Transverse colon (tissue), 4 donors: ENCODE measurements around the gene C1orf56. TPM values are rescaled to one million over a fixed set of nuclear protein-coding genes. Genes with fewer than 3 reads are reported as not detected.

Source experiments
- DNase-seq: peaks from one replicate; pipeline ENCODE4 v3.0.0-alpha.2; 2019
- H3K27ac ChIP-seq, 4 donors: fragments of 200-600 bp; sonication (generic); 2 replicates each; pipeline ENCODE4 v1.5.1; 2016 to 2018; ENCODE audit warnings: inconsistent platforms in 4 of 4
- H3K27me3 ChIP-seq: fragments of 200-600 bp; sonication (generic); 2 replicates; pipeline ENCODE4 v1.5.1; 2017; ENCODE audit warnings: inconsistent platforms
- H3K36me3 ChIP-seq, 4 donors: fragments of 200-600 bp; sonication (generic); 2 replicates each; pipeline ENCODE4 v1.5.1; 2017 to 2019; ENCODE audit warnings: inconsistent platforms in 4 of 4
- H3K4me1 ChIP-seq, 4 donors: fragments of 200-600 bp; sonication (generic); 2 replicates each; pipeline ENCODE4 v1.5.1; 2017 to 2020; ENCODE audit warnings: inconsistent platforms in 4 of 4
- H3K4me3 ChIP-seq, 4 donors: fragments of 200-600 bp; sonication (generic); 1 replicate in 1 of 4; 2 replicates in 3 of 4; pipeline versions ENCODE4 v1.5.1 to v1.6.1; 2017 to 2019; ENCODE audit warnings: inconsistent platforms in 4 of 4
- H3K9me3 ChIP-seq, 2 donors: fragments of 200-600 bp; sonication (generic); 2 replicates each; pipeline ENCODE4 v1.5.1; 2017 to 2019; ENCODE audit warnings: inconsistent platforms in 2 of 2
- EP300 ChIP-seq: sonication (generic); formaldehyde crosslinking; IDR thresholded peaks from one replicate; pipeline ENCODE4 v1.6.1; 2017; ENCODE audit warnings: antibody characterized with exemption, low read depth
- POLR2A ChIP-seq: fragments of 450-650 bp; IDR thresholded peaks from one replicate; pipeline ENCODE4 v1.6.1; 2016; ENCODE audit warnings: antibody characterized with exemption, mild to moderate bottlenecking, moderate library complexity
- POLR2AphosphoS5 ChIP-seq, 3 donors: sonication (generic); formaldehyde crosslinking; IDR thresholded peaks; one replicate each; pipeline ENCODE4 v1.6.1; 2016; ENCODE audit warnings: antibody characterized with exemption in 3 of 3
- WGBS, 2 donors: methylation state at CpG; one replicate each; pipeline ENCODE4 v1.1.5; 2018; ENCODE audit warnings: low coverage in 1 of 2; 5-methylcytosine and 5-hydroxymethylcytosine counted together
- in situ Hi-C, 4 donors: fragments of 200-750 bp; cut with MboI; loops; one replicate each; pipeline versions ENCODE4 v1.15.0 to v1.15.1; 2017; ENCODE audit warnings: low sequenced_read_pairs in 3 of 4, low pct_ligation_motif_present in 1 of 4, low pct_unique_long_range_greater_than_20kb in 1 of 4
- intact Hi-C: fragments of 100-400 bp; cut with DNase I; formaldehyde crosslinking; loops from one replicate; pipeline ENCODE4 v1.15.1; 2023; ENCODE audit warnings: low total_unique reads
- total RNA-seq, 4 donors: library from RNA; depleted of rRNA; stranded (reverse); fragments of >200 nt; gene quantifications; one replicate each; pipeline ENCODE4 v1.1.0, GENCODE V29; 2016
- TF ChIP-seq, protein P1 (sequence below), 5 experiments: fragments of 200-600 bp in 3 of 5; fragments of 450-650 bp in 2 of 5; sonication (generic) in 3 of 5; IDR thresholded peaks; 1 replicate in 2 of 5; 2 replicates in 3 of 5; pipeline ENCODE4 v1.5.1; 2016 to 2017; ENCODE audit warnings: antibody characterized with exemption in 5 of 5, inconsistent platforms in 3 of 5, mild to moderate bottlenecking in 2 of 5, moderate library complexity in 1 of 5

Gene C1orf56
- total RNA-seq, 4 donors from 2014 or later = 1.5 to 3.7 (median 2.8) TPM

DNA sequence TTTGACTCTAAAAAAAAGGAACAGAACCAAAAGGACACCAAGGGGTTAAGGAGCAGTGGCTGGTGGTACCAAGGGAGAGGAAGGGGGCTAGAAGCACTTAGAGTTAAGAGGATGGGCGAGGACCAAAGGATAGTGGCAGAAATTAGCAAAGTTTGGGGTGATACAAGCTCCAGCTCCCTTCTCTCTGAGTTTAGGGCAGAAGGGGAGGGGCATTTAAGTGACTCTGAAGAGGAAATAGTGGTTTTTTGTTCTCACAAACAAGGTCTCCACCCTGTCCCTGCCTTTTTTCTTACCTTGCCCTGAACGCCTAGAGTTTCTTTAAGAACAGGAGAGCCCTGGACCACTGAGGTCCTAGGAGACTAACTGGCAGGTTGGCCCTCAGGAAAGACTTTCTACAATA is 8.6 kb downstream of the C1orf56 start:
- Histone ChIP-seq H3K36me3 (peaks cover 0 to 31% (median 14%) of the 10 kb centered on the region in 4 donors), H3K27me3 (no peaks in the 10 kb centered on the region), H3K9me3 (no peaks in the 10 kb centered on the region), H3K4me1 (peaks cover 29 to 54% (median 38%) of the 10 kb centered on the region in 4 donors), H3K4me3 (peak overlapping the region in 1 of 4 donors; percentile 92), H3K27ac (peak overlapping the region; percentile 94 to 96 (median 96))
- no peak for DNase-seq
- 33 to 39% methylated on average over 2 of the region's 2 CpGs for WGBS, 2 donors
- intact Hi-C loops = no loop called here
- in situ Hi-C loops = no loop called here
- TF ChIP-seq, protein P1, sequence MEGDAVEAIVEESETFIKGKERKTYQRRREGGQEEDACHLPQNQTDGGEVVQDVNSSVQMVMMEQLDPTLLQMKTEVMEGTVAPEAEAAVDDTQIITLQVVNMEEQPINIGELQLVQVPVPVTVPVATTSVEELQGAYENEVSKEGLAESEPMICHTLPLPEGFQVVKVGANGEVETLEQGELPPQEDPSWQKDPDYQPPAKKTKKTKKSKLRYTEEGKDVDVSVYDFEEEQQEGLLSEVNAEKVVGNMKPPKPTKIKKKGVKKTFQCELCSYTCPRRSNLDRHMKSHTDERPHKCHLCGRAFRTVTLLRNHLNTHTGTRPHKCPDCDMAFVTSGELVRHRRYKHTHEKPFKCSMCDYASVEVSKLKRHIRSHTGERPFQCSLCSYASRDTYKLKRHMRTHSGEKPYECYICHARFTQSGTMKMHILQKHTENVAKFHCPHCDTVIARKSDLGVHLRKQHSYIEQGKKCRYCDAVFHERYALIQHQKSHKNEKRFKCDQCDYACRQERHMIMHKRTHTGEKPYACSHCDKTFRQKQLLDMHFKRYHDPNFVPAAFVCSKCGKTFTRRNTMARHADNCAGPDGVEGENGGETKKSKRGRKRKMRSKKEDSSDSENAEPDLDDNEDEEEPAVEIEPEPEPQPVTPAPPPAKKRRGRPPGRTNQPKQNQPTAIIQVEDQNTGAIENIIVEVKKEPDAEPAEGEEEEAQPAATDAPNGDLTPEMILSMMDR (IDR thresholded peaks at IDR 0.05) = no peak
- TF ChIP-seq EP300 (no peak), POLR2A (no peak), POLR2AphosphoS5 (IDR thresholded peaks at IDR 0.05) (no peak)

DNA sequence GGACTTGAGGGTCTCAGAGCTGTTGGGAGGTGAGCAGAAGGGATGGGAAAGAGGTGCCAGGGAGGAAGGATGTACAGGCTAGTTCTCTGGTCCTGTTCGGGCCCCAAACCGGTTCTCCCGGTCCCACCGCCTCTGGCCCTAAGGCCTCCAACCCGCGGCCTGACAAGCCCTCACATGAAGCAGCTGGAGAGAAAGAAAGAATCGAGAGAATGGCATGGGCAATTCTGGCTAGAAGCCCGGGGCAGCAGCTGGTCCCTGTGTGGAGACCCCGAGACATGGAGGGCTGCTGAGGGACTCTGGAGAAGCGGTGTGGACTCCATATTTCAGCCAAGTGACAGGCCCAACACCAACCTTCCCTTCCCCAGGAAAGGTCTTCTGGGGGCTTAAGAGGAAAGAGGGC is 11.1 kb downstream of the C1orf56 start:
- Histone ChIP-seq H3K27ac (peak overlapping the region; percentile 94 to 96 (median 96)), H3K27me3 (no peaks in the 10 kb centered on the region), H3K4me1 (peaks cover 29 to 50% (median 38%) of the 10 kb centered on the region in 4 donors), H3K4me3 (peak overlapping the region; percentile 66 to 92 (median 84)), H3K9me3 (no peaks in the 10 kb centered on the region), H3K36me3 (peaks cover 0 to 18% (median 7%) of the 10 kb centered on the region in 4 donors)
- WGBS, 2 donors = 0% methylated on average over 10 of the region's 10 CpGs; no CpG with 5 or more reads in 1 of the 2 donors
- in situ Hi-C loops (no loop called here), intact Hi-C loops (no loop called here)
- peak; percentile 67 for DNase-seq
- TF ChIP-seq POLR2AphosphoS5 (IDR thresholded peaks at IDR 0.05) (no peak), EP300 (no peak), POLR2A (no peak)
- TF ChIP-seq, protein P1 (IDR thresholded peaks at IDR 0.05) = no peak

GRCh38 chr1:151059109-151060006 is 11.8 kb downstream of the C1orf56 start, which contains the start of gene CDC42SE1:
Gene CDC42SE1 (minus strand): TSS chr1:151059622. CDS start chr1:151055730, 3,892 bp downstream.
- Histone ChIP-seq H3K4me3 (peak within 1 kb of the TSS; percentile 66 to 92 (median 84)), H3K27ac (peak within 1 kb of the TSS; percentile 94 to 96 (median 96)), H3K9me3 (no peaks in the 10 kb centered on the region), H3K27me3 (no peaks in the 10 kb centered on the region), H3K36me3 (peaks cover 0 to 11% (median 4%) of the 10 kb centered on the region in 4 donors), H3K4me1 (peaks cover 29 to 50% (median 38%) of the 10 kb centered on the region in 4 donors)
- 0% methylated on average over 3 to 51 of the region's 58 CpGs for WGBS, 2 donors
- TF ChIP-seq POLR2A = peak; percentile 95
- TF ChIP-seq POLR2AphosphoS5 (IDR thresholded peaks at IDR 0.05) = peak; percentile 93 to 98 (median 96)
- TF ChIP-seq, protein P1 (IDR thresholded peaks at IDR 0.05) = peak; percentile 89 to 98 (median 94)
- no peak for TF ChIP-seq EP300
- DNase-seq = peak; percentile 86
- in situ Hi-C loops (no loop called here), intact Hi-C loops (no loop called here)

GRCh38 chr1:151060007-151060656 is 12.6 kb downstream of the C1orf56 start, which contains the start of gene MLLT11:
Gene MLLT11 (plus strand): TSS chr1:151060397. CDS start chr1:151067225, 6,828 bp downstream.
- H3K9me3 ChIP-seq = no peaks in the 10 kb centered on the region
- 0 to 3% methylated on average over 8 to 15 of the region's 15 CpGs for WGBS, 2 donors
- peak within 1 kb of the TSS; percentile 94 to 96 (median 96) for H3K27ac ChIP-seq
- H3K4me1 ChIP-seq = peaks cover 27 to 47% (median 37%) of the 10 kb centered on the region in 4 donors
- H3K4me3 ChIP-seq = peak within 1 kb of the TSS; percentile 66 to 92 (median 84)
- in situ Hi-C loops (no loop called here), intact Hi-C loops (no loop called here)
- peak; percentile 35 for DNase-seq
- no peaks in the 10 kb centered on the region for H3K27me3 ChIP-seq
- TF ChIP-seq, protein P1 (IDR thresholded peaks at IDR 0.05) = no peak
- peak; percentile 59 to 86 (median 69) for TF ChIP-seq POLR2AphosphoS5 (IDR thresholded peaks at IDR 0.05)
- TF ChIP-seq POLR2A = no peak
- H3K36me3 ChIP-seq = peaks cover 0 to 6% (median under 1%) of the 10 kb centered on the region in 4 donors
